ENCODE measurements around the gene CFB.
"Not testable (repeated sequence)": the region's sequence is repeated elsewhere in the genome, so short reads cannot be mapped to it uniquely, and the experiment has no call there.

CFB gene

GRCh38 chr6:31978831-31979230 lies 32.9 kb downstream of the CFB start:
- no peaks in the 10 kb centered on the region for H3K4me1 ChIP-seq (ENCODE audit: control insufficient read depth, low read depth, low read length)
- no peak overlapping the region for H3K27ac ChIP-seq (ENCODE audit: low read length)
- no peak overlapping the region for H3K9ac ChIP-seq (ENCODE audit: low read length)

GRCh38 chr6:31979238-31979898 lies 33.5 kb downstream of the CFB start:
- Histone ChIP-seq H3K4me1 (ENCODE audit: control insufficient read depth, low read depth, low read length) (no peaks in the 10 kb centered on the region), H3K4me3 (ENCODE audit: low read length) (no peak overlapping the region), H3K9ac (ENCODE audit: low read length) (no peak overlapping the region), H3K36me3 (ENCODE audit: control insufficient read depth, low read depth, low read length) (peaks cover 8% of the 10 kb centered on the region), H3K27me3 (ENCODE audit: control insufficient read depth, insufficient read depth, low read length) (no peaks in the 10 kb centered on the region), H3K27ac (ENCODE audit: low read length) (no peak overlapping the region), H3K9me3 (ENCODE audit: control insufficient read depth, low read depth, low read length) (no peaks in the 10 kb centered on the region)

More at GRCh38 chr6:31978831-31979230, 32.9 kb downstream of the CFB start:
- Histone ChIP-seq H3K27me3 (ENCODE audit: control insufficient read depth, insufficient read depth, low read length) (no peaks in the 10 kb centered on the region), H3K36me3 (ENCODE audit: control insufficient read depth, low read depth, low read length) (peaks cover 8% of the 10 kb centered on the region), H3K9me3 (ENCODE audit: control insufficient read depth, low read depth, low read length) (no peaks in the 10 kb centered on the region), H3K4me3 (ENCODE audit: low read length) (no peak overlapping the region)

GRCh38 chr6:31980195-31980876 lies 34.4 kb downstream of the CFB start:
- not testable (repeated sequence) for H3K9me3 ChIP-seq (ENCODE audit: control insufficient read depth, low read depth, low read length); H3K4me1 ChIP-seq (ENCODE audit: control insufficient read depth, low read depth, low read length); H3K9ac ChIP-seq (ENCODE audit: low read length); H3K36me3 ChIP-seq (ENCODE audit: control insufficient read depth, low read depth, low read length); H3K27ac ChIP-seq (ENCODE audit: low read length); H3K4me3 ChIP-seq (ENCODE audit: low read length); H3K27me3 ChIP-seq (ENCODE audit: control insufficient read depth, insufficient read depth, low read length)

GRCh38 chr6:31980998-31981397 lies 35.1 kb downstream of the CFB start:
- H3K9ac ChIP-seq (ENCODE audit: low read length); H3K4me1 ChIP-seq (ENCODE audit: control insufficient read depth, low read depth, low read length); H3K36me3 ChIP-seq (ENCODE audit: control insufficient read depth, low read depth, low read length); H3K4me3 ChIP-seq (ENCODE audit: low read length); H3K27ac ChIP-seq (ENCODE audit: low read length); H3K9me3 ChIP-seq (ENCODE audit: control insufficient read depth, low read depth, low read length); H3K27me3 ChIP-seq (ENCODE audit: control insufficient read depth, insufficient read depth, low read length): not testable (repeated sequence)

- not testable (repeated sequence) for H3K4me3 ChIP-seq (ENCODE audit: low read length); H3K36me3 ChIP-seq (ENCODE audit: control insufficient read depth, low read depth, low read length); H3K27ac ChIP-seq (ENCODE audit: low read length); H3K9me3 ChIP-seq (ENCODE audit: control insufficient read depth, low read depth, low read length); H3K27me3 ChIP-seq (ENCODE audit: control insufficient read depth, insufficient read depth, low read length); H3K4me1 ChIP-seq (ENCODE audit: control insufficient read depth, low read depth, low read length); H3K9ac ChIP-seq (ENCODE audit: low read length)
Observed at GRCh38 chr6:31981744-31982143, 35.8 kb downstream of the CFB start, which contains the start of gene C4A. Gene C4A (plus strand): TSS chr6:31982057. CDS start chr6:31982108, 51 bp downstream.

- H3K27ac ChIP-seq (ENCODE audit: low read length); H3K4me1 ChIP-seq (ENCODE audit: control insufficient read depth, low read depth, low read length); H3K4me3 ChIP-seq (ENCODE audit: low read length); H3K27me3 ChIP-seq (ENCODE audit: control insufficient read depth, insufficient read depth, low read length); H3K9me3 ChIP-seq (ENCODE audit: control insufficient read depth, low read depth, low read length); H3K9ac ChIP-seq (ENCODE audit: low read length); H3K36me3 ChIP-seq (ENCODE audit: control insufficient read depth, low read depth, low read length): not testable (repeated sequence)
Observed at GRCh38 chr6:31989363-31989762, 43.5 kb downstream of the CFB start.

- not testable (repeated sequence) for H3K4me3 ChIP-seq (ENCODE audit: low read length); H3K27ac ChIP-seq (ENCODE audit: low read length); H3K27me3 ChIP-seq (ENCODE audit: control insufficient read depth, insufficient read depth, low read length); H3K4me1 ChIP-seq (ENCODE audit: control insufficient read depth, low read depth, low read length); H3K9me3 ChIP-seq (ENCODE audit: control insufficient read depth, low read depth, low read length); H3K36me3 ChIP-seq (ENCODE audit: control insufficient read depth, low read depth, low read length); H3K9ac ChIP-seq (ENCODE audit: low read length)
Observed at GRCh38 chr6:31994421-31994820, 48.5 kb downstream of the CFB start.

- not testable (repeated sequence) for H3K36me3 ChIP-seq (ENCODE audit: control insufficient read depth, low read depth, low read length); H3K4me3 ChIP-seq (ENCODE audit: low read length); H3K27me3 ChIP-seq (ENCODE audit: control insufficient read depth, insufficient read depth, low read length); H3K27ac ChIP-seq (ENCODE audit: low read length); H3K9me3 ChIP-seq (ENCODE audit: control insufficient read depth, low read depth, low read length); H3K9ac ChIP-seq (ENCODE audit: low read length); H3K4me1 ChIP-seq (ENCODE audit: control insufficient read depth, low read depth, low read length)
Observed at GRCh38 chr6:31996385-31996784, 50.5 kb downstream of the CFB start.

Measured in iPS-18a (cell line).